Neural cell (in vitro differentiated cells): ENCODE results near the gene LPP. TPM values are rescaled to one million over a fixed set of nuclear protein-coding genes. Genes with fewer than 3 reads are reported as not detected.

Experiments
- H2AFZ ChIP-seq: fragments of 200-600, 300-800 bp; sonication (generic), shearing (Covaris generic); 2 replicates; pipeline ENCODE4 v1.6.0; 2014; ENCODE audit warnings: low read depth, mild to moderate bottlenecking, antibody characterized with exemption, low read length, moderate library complexity
- H3F3A ChIP-seq: fragments of 200-600 bp; shearing (Covaris generic); 2 replicates; pipeline ENCODE4 v1.6.1; 2016; ENCODE audit warnings: mild to moderate bottlenecking, moderate library complexity, mixed read lengths, antibody characterized with exemption, low read length; ENCODE audit not compliant: insufficient read depth, poor library complexity, severe bottlenecking
- H3K27ac ChIP-seq: fragments of 200-600, 300-800 bp; sonication (generic), shearing (Covaris generic); 2 replicates; pipeline ENCODE4 v1.5.1; 2014; ENCODE audit warnings: mild to moderate bottlenecking, low read length, moderate library complexity
- H3K27me3 ChIP-seq: fragments of 300-800, 200-600 bp; sonication (generic), shearing (Covaris generic); 2 replicates; pipeline ENCODE4 v1.6.0; 2014; ENCODE audit warnings: mild to moderate bottlenecking, low read depth, low read length, moderate library complexity; ENCODE audit not compliant: insufficient read depth
- H3K36me3 ChIP-seq: fragments of 300-800, 200-600 bp; sonication (generic), shearing (Covaris generic); 2 replicates; pipeline ENCODE4 v1.5.1; 2014; ENCODE audit warnings: mild to moderate bottlenecking, antibody characterized with exemption, low read length, moderate library complexity; ENCODE audit not compliant: insufficient read depth
- H3K4me2 ChIP-seq: fragments of 300-800, 200-600 bp; sonication (generic), shearing (Covaris generic); 2 replicates; pipeline ENCODE4 v1.6.0; 2014; ENCODE audit warnings: mild to moderate bottlenecking, low read length
- H3K4me3 ChIP-seq: fragments of 300-800, 200-600 bp; sonication (generic), shearing (Covaris generic); 2 replicates; pipeline ENCODE4 v1.5.1; 2014; ENCODE audit warnings: mild to moderate bottlenecking, low read length, moderate library complexity
- H3K79me2 ChIP-seq: fragments of 200-600 bp; shearing (Covaris generic); replicated peaks from 2 replicates; pipeline ENCODE4 v1.6.0; 2014; ENCODE audit warnings: mild to moderate bottlenecking, low read length, moderate library complexity; ENCODE audit not compliant: insufficient read depth
- H3K9ac ChIP-seq: fragments of 300-800, 200-600 bp; sonication (generic), shearing (Covaris generic); 2 replicates; pipeline ENCODE4 v1.6.1; 2016; ENCODE audit warnings: mild to moderate bottlenecking, low read length, mixed read lengths
- H3K9me2 ChIP-seq: fragments of 200-600 bp; shearing (Covaris generic); 2 replicates; pipeline ENCODE4 v1.6.1; 2016; ENCODE audit warnings: mild to moderate bottlenecking, low read length, mixed read lengths; ENCODE audit not compliant: insufficient read depth
- H3K9me3 ChIP-seq: fragments of 200-600, 300-800 bp; sonication (generic), shearing (Covaris generic); 2 replicates; pipeline ENCODE4 v1.6.1; 2016; ENCODE audit warnings: mild to moderate bottlenecking, mixed run types, low read length, moderate library complexity, mixed read lengths
- H4K20me1 ChIP-seq: fragments of 200-600 bp; shearing (Covaris generic); 2 replicates; pipeline ENCODE4 v1.6.1; 2016; ENCODE audit warnings: mild to moderate bottlenecking, mixed run types; ENCODE audit not compliant: insufficient read depth
- EP300 ChIP-seq: fragments of 450-650 bp; conservative IDR thresholded peaks from 2 replicates; pipeline ENCODE4 v1.6.1; 2014; ENCODE audit warnings: antibody characterized with exemption, mild to moderate bottlenecking, moderate library complexity; ENCODE audit not compliant: poor library complexity, severe bottlenecking
- EZH2 ChIP-seq: fragments of 200-600, 300-800 bp; shearing (Covaris generic), sonication (generic); IDR thresholded peaks from 2 replicates; pipeline ENCODE4 v1.6.1; 2014; ENCODE audit warnings: antibody characterized with exemption, low read length, borderline replicate concordance, mild to moderate bottlenecking; ENCODE audit not compliant: insufficient read depth, poor library complexity, severe bottlenecking
- MXI1 ChIP-seq: fragments of 450-650 bp; conservative IDR thresholded peaks from 2 replicates; pipeline ENCODE4 v1.6.1; 2014; ENCODE audit warnings: antibody characterized with exemption, mild to moderate bottlenecking; ENCODE audit not compliant: poor library complexity, severe bottlenecking
- POLR2AphosphoS5 ChIP-seq: IDR thresholded peaks from 2 replicates; pipeline ENCODE4 v1.6.1; 2012
- RAD21 ChIP-seq: fragments of 450-650 bp; conservative IDR thresholded peaks from 2 replicates; pipeline ENCODE4 v1.6.1; 2014; ENCODE audit warnings: antibody characterized with exemption, mild to moderate bottlenecking, moderate library complexity
- SMC3 ChIP-seq: fragments of 450-650 bp; conservative IDR thresholded peaks from 2 replicates; pipeline ENCODE4 v1.6.1; 2014; ENCODE audit warnings: antibody characterized with exemption, mild to moderate bottlenecking, moderate library complexity; ENCODE audit not compliant: poor library complexity
- TAF1 ChIP-seq: IDR thresholded peaks from 2 replicates; pipeline ENCODE4 v1.6.1; 2012; ENCODE audit warnings: low read depth
- polyA plus RNA-seq: library from polyadenylated mRNA; depleted of rRNA; stranded (reverse); fragments of >200 nt; gene quantifications from 2 replicates; pipeline ENCODE4 v1.2.3, GENCODE V29; 2014
- TF ChIP-seq, protein P1 (sequence below): fragments of 450-650 bp; IDR thresholded peaks from 2 replicates; pipeline ENCODE4 v1.5.1; 2014; ENCODE audit warnings: antibody characterized with exemption, mild to moderate bottlenecking, moderate library complexity; ENCODE audit not compliant: poor library complexity, severe bottlenecking
- TF ChIP-seq, protein P2 (sequence below): IDR thresholded peaks from 2 replicates; pipeline ENCODE4 v1.6.1; 2012; ENCODE audit warnings: borderline replicate concordance

Gene LPP
- polyA plus RNA-seq, 1 donor from 2014 or later = 3.0 TPM

DNA sequence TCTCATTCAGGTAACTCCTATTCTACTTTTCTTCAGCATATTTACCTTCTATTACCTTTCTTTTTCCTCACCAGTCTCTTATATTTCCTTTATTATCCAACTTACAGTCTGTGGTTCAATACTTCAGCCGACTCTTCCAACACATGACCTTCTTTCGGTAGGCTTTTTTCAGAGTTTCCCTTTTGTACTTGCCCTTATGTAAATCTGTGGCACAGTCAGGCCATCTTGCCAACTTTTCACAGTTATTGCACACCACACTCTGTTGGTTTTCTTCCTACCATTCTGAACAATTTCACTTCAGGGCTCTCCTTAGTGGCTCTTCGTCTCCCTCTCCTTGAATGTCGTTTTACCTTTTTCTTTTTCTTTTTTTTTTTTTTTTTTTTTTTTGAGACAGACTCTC is 427.8 kb downstream of the LPP start:
- H3F3A ChIP-seq = no peaks in the 10 kb centered on the region
- no peaks in the 10 kb centered on the region for H3K27me3 ChIP-seq
- no peak overlapping the region for H3K4me2 ChIP-seq
- no peak overlapping the region for H2AFZ ChIP-seq
- no peaks in the 10 kb centered on the region for H3K36me3 ChIP-seq
- TF ChIP-seq, protein P1, sequence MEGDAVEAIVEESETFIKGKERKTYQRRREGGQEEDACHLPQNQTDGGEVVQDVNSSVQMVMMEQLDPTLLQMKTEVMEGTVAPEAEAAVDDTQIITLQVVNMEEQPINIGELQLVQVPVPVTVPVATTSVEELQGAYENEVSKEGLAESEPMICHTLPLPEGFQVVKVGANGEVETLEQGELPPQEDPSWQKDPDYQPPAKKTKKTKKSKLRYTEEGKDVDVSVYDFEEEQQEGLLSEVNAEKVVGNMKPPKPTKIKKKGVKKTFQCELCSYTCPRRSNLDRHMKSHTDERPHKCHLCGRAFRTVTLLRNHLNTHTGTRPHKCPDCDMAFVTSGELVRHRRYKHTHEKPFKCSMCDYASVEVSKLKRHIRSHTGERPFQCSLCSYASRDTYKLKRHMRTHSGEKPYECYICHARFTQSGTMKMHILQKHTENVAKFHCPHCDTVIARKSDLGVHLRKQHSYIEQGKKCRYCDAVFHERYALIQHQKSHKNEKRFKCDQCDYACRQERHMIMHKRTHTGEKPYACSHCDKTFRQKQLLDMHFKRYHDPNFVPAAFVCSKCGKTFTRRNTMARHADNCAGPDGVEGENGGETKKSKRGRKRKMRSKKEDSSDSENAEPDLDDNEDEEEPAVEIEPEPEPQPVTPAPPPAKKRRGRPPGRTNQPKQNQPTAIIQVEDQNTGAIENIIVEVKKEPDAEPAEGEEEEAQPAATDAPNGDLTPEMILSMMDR = no peak
- TF ChIP-seq MXI1 (no peak), EP300 (no peak), RAD21 (no peak), EZH2 (no peak), POLR2AphosphoS5 (no peak), SMC3 (no peak), TAF1 (no peak)
- TF ChIP-seq, protein P2, sequence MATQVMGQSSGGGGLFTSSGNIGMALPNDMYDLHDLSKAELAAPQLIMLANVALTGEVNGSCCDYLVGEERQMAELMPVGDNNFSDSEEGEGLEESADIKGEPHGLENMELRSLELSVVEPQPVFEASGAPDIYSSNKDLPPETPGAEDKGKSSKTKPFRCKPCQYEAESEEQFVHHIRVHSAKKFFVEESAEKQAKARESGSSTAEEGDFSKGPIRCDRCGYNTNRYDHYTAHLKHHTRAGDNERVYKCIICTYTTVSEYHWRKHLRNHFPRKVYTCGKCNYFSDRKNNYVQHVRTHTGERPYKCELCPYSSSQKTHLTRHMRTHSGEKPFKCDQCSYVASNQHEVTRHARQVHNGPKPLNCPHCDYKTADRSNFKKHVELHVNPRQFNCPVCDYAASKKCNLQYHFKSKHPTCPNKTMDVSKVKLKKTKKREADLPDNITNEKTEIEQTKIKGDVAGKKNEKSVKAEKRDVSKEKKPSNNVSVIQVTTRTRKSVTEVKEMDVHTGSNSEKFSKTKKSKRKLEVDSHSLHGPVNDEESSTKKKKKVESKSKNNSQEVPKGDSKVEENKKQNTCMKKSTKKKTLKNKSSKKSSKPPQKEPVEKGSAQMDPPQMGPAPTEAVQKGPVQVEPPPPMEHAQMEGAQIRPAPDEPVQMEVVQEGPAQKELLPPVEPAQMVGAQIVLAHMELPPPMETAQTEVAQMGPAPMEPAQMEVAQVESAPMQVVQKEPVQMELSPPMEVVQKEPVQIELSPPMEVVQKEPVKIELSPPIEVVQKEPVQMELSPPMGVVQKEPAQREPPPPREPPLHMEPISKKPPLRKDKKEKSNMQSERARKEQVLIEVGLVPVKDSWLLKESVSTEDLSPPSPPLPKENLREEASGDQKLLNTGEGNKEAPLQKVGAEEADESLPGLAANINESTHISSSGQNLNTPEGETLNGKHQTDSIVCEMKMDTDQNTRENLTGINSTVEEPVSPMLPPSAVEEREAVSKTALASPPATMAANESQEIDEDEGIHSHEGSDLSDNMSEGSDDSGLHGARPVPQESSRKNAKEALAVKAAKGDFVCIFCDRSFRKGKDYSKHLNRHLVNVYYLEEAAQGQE = no peak
- H3K9me3 ChIP-seq = no peaks in the 10 kb centered on the region
- no peak overlapping the region for H3K4me3 ChIP-seq
- no peak overlapping the region for H3K9ac ChIP-seq
- H3K9me2 ChIP-seq = no peaks in the 10 kb centered on the region
- H3K79me2 ChIP-seq = no peaks in the 10 kb centered on the region
- no peak overlapping the region for H3K27ac ChIP-seq
- H4K20me1 ChIP-seq = no peaks in the 10 kb centered on the region

GRCh38 chr3:188583341-188584161 is 429.6 kb downstream of the LPP start:
- no peak overlapping the region for H3K27ac ChIP-seq
- no peaks in the 10 kb centered on the region for H3K79me2 ChIP-seq
- H3K4me3 ChIP-seq = no peak overlapping the region
- H3K9me2 ChIP-seq = no peaks in the 10 kb centered on the region
- H3K36me3 ChIP-seq = no peaks in the 10 kb centered on the region
- no peaks in the 10 kb centered on the region for H3K9me3 ChIP-seq
- H3K27me3 ChIP-seq = no peaks in the 10 kb centered on the region
- H4K20me1 ChIP-seq = no peaks in the 10 kb centered on the region
- no peak overlapping the region for H2AFZ ChIP-seq
- no peaks in the 10 kb centered on the region for H3F3A ChIP-seq
- H3K9ac ChIP-seq = no peak overlapping the region
- TF ChIP-seq POLR2AphosphoS5 = no peak
- TF ChIP-seq, protein P2 = no peak
- no peak for TF ChIP-seq SMC3
- TF ChIP-seq, protein P1 = no peak
- TF ChIP-seq TAF1 = no peak
- TF ChIP-seq EP300 = no peak
- no peak for TF ChIP-seq MXI1
- no peak for TF ChIP-seq RAD21
- no peak for TF ChIP-seq EZH2
- H3K4me2 ChIP-seq = no peak overlapping the region
